CD4-positive, alpha-beta T cell treated with Interleukin-6 at 100 ng/mL for 8 hours (primary cell): ENCODE results near the gene MRPL17.

ENCODE experiments used
- DNase-seq: peaks from one replicate; pipeline ENCODE4 v3.0.0-alpha.2; 2020; ENCODE audit warnings: mixed read lengths, low spot score

MRPL17 gene

DNA sequence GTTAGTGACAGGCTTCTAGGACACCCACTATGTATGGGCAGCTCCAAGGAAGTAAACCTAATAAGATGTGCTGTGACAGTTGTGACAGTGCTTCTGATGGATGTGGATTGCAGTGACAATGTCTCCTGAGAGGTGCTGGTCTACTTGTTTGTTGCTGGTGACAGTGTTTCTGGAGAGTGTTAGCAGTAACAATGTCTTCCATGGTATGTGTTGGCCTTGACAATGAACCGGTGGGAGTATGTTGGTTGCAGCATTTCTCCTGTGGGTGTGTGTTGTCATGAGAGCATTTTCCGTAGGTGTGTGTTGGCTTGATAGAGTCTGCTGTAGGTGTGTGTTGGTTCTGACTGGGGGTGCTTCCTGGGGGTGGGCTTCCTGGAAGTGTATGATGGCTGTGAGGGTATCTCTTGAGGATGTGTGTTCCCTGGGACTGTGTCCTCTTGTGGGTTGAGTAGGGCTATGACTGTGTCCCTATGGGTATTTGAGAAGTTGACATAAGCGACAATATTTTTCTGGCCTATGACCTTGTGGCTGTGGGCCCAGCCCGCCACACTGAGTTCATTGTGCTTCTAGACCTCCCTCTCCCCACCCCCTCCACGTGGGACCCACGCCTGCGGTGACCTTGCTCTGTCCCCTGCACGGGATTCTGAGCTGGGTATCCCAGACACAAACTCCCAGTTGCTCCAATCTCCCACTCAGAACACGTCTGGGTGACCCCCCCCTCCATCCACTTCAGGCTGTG is 28.7 kb downstream of the MRPL17 start:
- no peak for DNase-seq

DNA sequence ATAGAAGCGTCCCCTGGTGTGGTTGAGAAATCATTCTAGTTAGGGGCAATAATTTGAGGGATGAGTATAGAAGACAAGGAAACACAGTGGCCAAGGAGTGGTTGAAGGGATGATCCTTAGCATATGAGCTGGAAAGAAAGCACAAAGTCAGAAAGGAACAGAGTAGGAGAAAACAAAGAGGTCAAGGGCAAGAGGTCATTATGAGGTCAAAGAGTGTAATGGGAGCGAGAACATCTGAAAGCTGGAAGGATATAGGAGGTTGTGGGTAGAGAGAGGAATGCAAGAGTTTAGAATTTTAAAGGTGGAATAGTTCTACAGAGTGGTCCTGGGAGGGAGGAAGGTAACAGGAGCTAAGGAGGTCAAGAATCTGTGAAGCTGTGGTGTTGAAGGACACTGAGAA is 29.5 kb downstream of the MRPL17 start:
- DNase-seq: no peak

DNA sequence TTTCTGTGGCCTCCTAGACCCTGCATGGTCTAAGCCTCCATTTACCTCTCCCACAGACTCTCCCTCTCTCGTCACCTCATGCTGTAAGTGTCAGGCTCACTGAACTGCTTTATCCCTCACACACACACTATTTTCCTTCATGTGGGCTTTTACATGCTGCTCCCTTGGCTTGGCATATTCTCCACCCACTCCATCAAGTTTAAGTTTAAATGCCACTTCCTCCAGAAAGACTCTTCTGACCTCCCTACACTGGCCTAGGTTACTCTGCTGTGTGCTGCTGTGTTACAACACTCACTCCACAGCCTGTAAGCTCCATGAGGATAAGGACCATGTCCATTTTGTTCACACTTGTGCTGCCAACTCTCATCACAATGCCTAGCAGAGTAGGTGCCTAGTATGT is 30.0 kb downstream of the MRPL17 start:
- no peak for DNase-seq

DNA sequence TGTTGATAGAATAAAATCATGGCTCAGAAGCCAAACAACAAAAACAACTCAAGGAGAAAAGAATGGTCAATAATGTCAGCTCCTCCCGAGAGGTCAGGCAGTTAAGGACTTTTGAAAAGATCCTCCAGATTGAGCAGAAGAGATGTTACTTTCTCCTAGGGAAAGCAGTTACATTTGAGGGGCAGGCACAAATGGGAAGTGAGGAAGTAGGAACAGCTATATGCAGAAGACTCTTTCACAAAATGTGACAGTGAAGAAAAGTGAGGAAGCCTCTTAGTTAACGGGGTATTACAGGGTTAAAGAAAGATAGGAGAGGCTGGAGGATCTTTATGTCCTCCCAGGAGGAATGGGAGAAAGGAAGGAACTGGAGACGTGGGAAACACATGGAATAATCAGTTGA is 31.0 kb downstream of the MRPL17 start:
- no peak for DNase-seq

DNA sequence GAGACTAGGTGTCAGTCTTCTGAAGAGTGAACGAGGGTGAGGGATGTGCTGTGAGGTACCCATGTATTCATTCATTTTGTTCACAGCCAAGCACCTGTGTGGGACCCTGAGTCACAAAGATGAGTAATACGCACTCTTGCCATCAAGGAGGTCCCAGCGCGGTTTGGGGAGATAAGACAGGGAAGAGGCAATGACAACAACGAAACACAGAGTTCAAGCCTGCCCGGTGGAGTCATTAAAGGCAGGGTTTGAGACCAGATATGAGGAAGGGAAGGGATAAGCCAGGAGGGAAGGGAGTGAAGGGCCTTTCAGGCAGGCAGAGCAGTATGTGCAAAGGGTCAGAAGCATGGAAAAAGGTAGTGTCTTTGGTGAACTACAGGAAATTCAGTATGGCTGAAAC is 32.2 kb downstream of the MRPL17 start:
- no peak for DNase-seq

DNA sequence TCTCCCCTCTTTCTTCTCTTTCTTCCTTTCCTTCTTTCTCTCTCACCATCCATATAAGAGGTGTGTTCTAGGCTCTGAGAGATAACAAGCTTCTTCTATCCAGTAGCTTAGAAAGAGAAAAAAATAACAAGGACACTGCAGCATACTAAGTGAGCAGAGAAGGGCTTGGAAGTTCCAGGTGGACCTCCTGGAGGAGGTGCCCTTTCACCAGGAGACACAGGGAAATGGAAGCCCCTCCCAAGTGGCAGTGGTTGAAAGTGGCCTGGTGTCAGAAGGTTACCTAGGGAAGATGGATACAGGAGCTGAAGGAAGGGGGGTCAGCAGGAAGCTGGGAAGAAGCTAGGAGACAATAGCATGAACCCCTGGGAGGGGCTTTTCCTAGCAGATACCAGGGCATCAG is 33.0 kb downstream of the MRPL17 start:
- no peak for DNase-seq

DNA sequence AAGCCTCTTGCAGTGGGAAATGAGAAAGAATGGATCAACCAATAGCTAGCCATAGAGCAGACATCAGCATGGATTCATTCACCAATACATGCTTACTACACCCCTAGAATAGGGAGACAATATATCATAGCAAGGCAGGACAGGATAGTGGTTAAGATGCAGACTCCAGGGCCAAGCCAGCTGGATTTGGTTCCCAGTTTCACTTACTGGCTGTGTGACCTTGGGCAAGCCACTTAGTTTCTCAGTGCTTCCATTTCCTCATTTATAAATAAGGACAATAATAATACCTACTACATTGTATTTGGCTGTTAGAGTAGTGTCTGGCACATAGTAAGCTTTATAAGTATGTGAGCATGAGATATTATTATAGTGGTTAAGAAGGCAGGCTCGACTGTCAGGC is 34.6 kb downstream of the MRPL17 start:
- no peak for DNase-seq

DNA sequence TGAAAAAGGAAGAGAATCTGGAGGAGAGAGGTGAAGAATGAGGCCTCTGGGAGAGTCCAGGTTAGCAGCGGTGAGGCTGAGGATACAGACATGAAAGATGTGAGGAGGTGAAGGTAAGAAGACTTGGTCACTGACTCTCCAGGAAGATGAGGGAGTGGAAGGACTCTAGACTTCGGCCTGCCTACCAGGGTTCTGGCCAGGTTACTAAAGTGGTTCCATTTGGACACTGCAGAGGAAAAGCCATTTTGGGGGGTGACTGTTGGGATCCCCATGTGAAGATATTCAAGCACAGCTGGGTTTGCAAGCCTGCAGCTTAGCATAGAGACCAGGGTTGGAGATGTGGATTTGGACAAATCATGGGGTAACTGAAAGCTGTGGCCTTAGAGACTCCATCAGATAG is 35.3 kb downstream of the MRPL17 start:
- DNase-seq: no peak

DNA sequence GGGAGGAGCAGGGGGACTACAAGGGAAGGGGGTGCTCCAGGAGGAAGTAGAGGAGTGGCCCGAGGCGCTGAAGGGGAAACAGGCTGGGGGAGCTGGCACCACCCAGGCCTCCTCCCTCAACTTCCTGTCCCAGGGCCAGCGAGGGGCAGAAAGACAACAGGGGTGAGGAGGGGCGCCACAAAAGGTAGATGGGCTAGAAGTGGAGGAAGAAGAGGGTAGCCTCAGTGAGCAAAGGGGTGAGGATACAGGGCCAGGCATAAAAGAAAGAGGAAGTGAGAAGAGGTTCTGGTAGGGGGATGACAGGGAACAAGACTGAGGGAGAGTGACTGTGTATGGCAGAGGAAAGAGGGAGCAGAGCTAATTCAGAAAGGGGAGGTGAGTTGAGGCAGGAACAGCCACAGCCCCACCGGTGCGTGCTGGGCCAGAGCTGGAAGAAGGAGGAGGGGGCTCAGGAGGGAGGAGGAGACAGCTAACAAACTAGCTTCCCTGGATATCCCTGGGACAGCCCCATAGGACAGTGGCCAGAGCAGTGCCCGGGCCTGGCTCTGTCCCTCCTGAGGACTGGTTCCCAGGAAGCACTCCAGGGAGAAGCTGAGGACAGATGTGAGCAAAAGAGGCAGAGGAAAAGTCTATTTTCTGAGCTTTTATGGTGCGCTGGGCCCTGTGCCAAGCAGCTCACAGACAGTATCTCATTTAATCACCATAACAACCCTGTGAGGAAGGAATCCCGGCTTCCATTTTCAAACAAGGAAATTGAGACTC is 36.0 kb downstream of the MRPL17 start:
- peak; percentile 36 for DNase-seq

DNA sequence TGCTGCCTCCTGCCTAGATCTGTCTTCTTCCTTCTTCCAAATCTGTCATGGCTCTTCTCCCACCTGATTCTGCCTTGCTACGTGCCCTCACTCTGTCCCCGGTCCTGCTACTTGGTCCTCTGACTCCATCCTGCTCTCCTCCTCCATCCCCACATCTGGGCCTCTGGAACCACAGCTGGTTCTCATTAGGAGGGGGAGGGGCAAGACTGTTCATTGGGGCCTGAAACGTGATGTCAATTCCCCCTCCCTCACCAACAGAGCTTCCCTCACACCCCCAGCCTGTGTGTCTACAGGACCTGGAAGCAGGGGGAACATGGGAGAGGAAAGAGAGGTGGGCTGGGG is 36.6 kb downstream of the MRPL17 start:
- no peak for DNase-seq

DNA sequence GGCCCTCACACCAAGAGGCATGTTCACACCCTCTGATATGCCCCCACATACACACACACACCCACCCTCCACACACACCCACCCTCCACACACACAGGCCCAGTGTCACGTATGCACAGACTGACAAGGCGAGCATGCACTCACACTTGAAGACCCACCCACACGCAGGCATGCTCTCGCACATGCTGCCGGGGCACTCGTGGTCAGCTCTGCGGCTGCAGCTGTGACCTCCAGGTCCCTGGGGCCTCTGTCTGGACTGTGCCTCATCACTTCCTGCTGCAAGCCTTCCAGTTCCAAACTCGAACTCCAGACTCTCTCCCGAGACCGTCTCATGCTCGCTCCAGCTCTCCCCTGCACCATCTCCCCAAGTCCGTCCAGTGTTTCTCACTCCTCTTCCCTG is 37.1 kb downstream of the MRPL17 start:
- DNase-seq: no peak

DNA sequence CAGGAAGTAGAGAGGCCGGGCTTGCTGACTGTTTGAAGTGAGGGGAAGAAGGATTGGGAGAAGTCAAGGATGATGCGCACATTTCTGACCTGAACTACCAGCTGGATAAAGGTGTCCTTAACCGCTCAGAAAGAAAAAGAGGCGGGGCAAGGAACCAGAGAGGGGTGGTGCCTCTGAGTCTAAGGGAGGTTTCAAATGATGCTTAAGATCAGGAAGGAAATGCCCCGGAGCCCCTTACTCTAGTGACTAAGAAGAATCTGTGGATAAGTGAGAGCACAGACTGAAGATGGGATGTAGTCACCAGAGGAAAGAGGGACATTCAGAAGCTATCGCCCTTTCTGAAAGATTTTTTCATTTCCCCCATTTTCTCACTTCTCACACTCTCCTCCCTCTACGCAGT is 40.2 kb downstream of the MRPL17 start:
- DNase-seq: no peak

DNA sequence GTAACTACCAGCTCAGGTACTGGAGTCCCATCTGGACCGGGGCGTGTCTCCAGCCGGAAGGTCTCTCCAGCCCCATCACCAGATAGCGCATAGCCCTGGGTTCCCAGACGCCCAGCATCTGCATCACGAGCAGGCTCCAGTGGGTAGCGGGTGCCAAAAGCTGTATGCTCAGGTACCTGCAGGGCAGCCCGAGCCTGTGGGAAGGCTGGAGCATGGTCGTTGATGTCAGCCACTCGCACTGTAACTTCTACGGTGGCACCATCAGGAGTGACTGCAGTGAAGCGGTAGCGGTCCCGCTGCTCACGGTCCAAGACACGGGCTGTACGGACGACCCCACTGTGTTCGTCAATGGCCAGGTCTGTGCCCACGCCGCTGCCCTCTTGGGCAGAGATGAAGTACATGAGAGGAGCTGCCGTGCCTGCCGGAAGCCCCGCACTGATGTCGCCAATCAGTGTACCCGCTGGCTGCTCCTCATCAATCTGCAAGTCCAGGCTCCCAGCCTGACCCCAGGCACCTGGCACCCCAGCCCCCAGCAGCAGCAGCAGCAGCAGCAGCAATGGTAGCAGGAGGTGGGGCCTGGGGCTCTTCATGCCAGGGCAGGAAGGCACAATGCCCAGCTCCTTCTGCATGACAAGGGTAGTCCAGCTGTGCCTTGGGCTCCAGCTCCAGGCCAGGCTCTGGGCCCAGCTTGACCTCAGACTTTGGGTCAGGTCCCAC is 42.0 kb downstream of the MRPL17 start:
- DNase-seq: no peak

DNA sequence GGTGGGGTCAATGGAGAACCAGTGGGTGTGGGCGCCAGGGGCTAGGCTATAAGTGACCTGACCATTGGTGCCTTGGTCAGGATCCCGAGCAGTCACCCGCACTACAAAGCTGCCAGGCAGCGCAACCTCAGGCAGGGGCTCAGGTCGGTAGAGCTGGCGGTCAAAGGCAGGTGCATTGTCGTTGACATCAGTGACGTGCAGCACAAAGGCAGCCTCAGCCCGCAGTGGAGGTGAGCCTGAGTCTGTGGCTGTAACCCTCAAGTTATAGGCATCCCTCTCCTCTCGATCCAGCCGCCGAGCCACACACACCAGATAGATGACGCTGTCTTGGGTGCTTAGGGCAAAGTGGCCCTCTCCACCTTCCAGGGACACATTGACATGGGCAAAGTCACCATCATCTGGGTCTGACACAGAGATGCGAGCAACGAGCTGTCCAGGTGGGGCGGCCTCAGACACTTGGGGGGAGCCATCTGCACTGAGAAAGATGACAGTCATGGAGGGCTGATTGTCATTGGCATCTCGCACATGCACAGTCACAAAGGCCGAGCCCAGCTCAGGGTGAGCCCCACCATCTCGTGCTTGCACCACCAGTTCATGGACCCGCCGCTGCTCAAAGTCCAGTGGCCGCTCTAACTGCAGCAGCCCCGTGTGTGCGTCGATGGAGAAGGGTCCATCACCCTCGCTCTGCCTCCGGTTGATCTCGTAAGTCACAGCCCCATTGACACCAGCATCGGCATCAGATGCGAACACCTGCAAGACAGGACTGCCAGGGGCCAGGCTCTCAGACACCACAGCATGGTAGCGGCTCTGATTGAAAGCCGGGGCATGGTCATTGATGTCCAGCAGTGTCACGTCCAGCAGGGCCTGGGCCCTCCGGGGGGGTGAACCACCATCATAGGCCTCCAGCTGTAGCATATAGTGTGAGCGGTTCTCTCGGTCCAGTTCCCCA is 42.8 kb downstream of the MRPL17 start:
- no peak for DNase-seq

DNA sequence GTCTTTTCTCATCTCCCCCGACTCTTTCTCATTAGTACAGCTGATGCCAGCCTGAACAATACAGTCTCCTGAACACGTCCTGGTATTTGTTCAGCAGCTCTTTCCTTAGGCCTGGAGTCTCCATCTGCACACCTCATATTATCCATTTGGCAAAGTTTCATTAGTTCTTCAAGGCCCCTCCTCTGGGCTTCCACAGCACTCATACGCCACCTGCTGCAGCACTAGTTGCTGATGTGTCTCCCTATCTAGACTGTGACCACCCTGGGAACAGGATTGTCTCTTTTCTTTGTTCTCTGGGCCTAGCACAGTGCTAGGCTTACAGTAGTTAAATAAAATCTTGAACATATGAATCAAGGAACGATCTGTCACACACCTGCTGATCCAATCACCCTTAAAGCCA is 44.7 kb downstream of the MRPL17 start:
- no peak for DNase-seq

DNA sequence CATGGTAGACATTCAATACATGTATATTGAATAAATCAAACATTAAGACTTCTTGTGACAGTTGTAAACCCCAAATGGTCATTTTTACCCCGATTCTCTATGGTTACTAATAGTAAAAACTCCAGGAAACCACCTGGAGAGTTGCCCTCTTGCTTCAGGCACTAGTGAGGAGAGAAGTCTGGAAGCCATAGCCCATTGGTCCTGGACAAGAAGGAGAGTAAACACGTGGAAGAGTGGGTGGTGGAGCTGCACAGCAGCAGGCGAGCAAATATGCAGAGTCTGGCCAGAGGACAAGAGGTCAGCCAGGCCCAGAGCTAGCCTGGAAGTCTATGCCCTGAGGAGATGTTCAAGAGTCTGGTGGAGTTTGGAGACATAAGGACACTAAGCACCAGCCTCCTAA is 45.3 kb downstream of the MRPL17 start:
- no peak for DNase-seq

DNA sequence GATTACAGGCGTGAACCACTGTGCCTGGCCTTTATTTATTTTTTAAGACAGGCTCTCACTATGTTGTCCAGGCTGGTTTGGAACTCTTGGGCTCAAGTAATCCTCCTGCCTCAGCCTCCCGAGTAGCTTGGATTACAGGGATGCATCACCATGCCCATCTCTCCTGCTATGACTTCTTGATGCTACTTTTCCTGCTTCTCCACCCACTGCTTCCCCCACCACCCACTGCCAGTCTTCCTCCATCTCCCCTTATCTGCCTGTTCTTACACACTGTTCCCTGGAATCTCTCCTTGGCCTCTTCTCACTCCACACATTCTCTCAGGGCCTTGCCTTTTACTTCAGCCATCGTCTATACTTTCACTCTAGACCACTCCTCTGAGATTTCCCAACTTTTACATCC is 46.7 kb downstream of the MRPL17 start:
- no peak for DNase-seq

DNA sequence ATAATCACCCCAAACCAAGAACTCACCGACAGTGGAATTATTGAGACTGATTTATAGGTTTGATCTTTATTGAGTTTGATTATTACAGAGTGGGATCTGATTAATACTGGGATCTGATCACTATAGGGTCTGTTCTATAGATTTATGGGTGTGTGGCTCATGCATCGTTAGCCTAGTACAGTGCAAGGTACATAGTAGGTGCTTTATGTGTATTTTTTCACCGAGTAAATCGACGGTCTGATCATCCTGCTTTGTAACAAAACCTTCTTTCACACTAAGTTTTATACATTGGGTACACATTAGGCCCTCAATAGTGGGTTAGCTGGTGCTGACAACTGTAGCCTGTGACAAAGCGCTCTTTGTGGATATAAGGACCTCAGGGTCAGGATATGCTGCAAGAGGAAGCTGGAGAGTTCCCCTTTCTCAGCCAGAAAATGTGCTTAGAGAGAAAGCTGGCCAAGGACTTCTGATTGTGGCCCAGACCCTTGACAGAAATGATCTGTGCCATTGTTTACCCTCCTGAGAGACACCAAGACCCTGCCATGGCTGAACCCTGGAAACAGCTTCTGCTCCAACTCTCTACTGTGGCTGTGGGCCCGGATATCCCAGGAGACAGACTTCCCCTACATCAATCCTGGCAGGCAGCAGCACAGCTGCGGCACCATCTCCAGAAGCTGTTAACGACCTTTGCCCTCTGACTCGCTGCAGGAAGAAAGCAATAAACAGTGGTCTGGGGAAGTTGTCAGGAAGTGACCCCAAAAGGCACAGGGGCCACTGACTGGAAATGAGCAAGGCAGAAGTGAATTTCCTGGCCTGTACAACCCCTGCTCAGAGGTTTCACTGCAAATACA is 47.8 kb downstream of the MRPL17 start:
- DNase-seq: no peak

DNA sequence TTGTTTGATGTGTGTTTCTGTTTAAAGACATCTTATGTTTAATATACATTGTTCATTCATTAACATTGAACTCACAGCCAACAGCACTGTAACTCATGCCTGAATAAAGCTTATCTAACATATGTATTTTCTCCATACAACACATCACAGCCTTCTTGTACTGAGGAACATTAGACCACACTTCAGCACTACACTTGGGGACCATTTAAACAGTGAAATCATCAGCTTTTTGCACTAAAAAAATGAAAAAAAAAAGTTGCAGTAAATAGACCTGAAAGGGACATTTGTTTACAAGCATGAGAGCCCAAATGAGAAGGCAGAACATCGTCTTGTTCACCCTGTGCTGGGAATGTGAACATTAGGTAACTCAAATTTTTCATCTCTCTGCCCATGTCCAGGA is 48.6 kb downstream of the MRPL17 start:
- DNase-seq: no peak

DNA sequence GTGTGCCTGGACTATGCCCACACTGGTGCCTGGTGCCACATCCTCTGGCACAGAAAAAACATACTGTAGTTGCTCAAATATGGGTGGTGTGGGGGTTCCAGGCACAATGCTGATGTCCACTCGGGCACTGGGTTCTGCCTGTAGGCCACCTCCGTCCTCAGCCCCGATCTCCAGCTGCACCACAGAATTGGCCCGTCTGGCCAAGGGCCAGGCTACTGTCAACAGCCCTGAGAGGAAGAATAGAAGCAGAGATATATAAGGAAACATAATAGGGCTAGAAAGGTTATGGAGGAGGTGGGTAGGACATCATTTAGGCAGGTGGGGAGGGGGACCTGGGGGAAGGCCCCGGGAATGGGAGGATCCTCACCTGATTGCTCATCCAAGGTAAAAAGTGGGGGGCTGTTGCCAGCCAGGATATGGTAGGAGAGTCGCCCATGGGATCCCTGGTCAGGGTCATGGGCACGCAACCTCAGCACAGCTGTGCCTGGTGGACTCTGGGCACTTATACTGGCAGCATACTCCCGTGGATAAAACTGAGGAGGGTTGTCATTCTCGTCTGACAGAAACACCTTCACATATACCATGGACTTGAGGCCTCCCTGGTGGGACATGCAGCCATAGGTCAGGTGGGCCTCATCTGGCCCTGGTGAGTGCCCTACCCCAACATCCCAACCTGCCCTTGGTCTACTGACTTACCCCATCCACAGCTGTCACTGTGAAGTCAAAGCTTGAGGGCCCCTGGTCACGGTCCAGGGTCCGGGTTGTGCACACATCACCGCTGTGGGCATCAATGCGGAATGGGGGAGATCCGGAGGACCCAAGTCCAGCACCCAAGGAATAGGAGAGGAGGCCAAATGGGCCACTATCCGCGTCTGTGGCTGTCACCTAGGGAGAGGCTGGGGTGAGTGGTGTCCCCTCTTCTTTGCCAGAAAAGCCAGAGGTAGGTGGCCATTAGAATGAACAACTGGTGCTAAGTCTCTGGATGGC is 49.4 kb downstream of the MRPL17 start:
- no peak for DNase-seq
